ENCODE measurements around the gene ZFYVE21.

Gene ZFYVE21

DNA sequence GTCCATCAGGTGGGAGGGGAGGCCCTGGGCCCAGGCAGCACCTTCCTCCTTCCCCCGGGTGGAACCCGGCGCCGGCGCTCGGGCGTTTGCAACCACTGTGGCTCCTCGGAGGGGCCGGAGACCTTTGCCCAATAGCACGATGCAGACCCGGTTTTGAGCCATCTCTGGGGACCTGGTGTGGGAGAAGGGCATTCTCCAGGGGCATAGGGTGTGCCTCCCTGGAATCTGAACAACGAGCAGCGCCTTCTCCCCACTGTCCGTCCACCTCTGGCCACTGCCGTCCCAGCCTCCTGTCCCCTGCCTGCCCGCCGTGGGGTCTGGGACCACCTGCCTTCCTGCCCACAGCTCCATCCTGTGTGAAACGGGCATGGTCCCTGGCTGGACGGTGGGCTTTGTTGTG, 12.5 kb downstream of the ZFYVE21 start:
- no peak overlapping the region for H3K4me3 Mint-ChIP-seq
- no peak for ATAC-seq (replicated peaks)
- peaks cover 8% of the 10 kb centered on the region for H3K36me3 Mint-ChIP-seq (ENCODE audit: insufficient read depth)
- H3K4me1 Mint-ChIP-seq (ENCODE audit: low read depth in 2 of 2) = peaks cover 0 to 1% of the 10 kb centered on the region in 2 donors
- no peak for DNase-seq
- no peaks in the 10 kb centered on the region for H3K27me3 Mint-ChIP-seq
- H3K9me3 Mint-ChIP-seq = no peaks in the 10 kb centered on the region
- H3K27ac Mint-ChIP-seq = no peak overlapping the region

DNA sequence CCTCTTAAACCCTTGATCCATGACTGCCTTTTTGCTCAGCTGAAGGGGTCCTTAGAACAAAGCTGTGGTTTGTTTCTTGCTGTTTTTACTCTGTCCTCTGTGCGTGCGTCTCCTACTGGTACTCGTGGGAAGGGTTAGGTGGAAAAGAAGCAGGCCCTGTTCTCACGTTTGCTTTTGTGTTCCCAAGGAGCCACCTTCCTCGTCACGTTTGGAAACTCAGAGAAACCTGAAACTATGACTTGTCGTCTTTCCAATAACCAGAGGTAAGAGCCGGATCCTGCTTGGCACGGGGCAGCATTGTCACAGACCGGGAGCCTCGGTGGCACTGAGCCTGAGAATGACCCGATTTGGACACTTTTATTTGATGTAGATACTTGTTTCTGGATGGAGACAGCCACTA, 13.1 kb downstream of the ZFYVE21 start:
- H3K27me3 Mint-ChIP-seq = no peaks in the 10 kb centered on the region
- no peak overlapping the region for H3K27ac Mint-ChIP-seq
- H3K36me3 Mint-ChIP-seq (ENCODE audit: insufficient read depth) = peaks cover 8% of the 10 kb centered on the region
- H3K4me1 Mint-ChIP-seq (ENCODE audit: low read depth in 2 of 2) = peaks cover 0 to 1% of the 10 kb centered on the region in 2 donors
- no peaks in the 10 kb centered on the region for H3K9me3 Mint-ChIP-seq
- ATAC-seq (replicated peaks) (no peak), DNase-seq (no peak)
- H3K4me3 Mint-ChIP-seq = no peak overlapping the region

DNA sequence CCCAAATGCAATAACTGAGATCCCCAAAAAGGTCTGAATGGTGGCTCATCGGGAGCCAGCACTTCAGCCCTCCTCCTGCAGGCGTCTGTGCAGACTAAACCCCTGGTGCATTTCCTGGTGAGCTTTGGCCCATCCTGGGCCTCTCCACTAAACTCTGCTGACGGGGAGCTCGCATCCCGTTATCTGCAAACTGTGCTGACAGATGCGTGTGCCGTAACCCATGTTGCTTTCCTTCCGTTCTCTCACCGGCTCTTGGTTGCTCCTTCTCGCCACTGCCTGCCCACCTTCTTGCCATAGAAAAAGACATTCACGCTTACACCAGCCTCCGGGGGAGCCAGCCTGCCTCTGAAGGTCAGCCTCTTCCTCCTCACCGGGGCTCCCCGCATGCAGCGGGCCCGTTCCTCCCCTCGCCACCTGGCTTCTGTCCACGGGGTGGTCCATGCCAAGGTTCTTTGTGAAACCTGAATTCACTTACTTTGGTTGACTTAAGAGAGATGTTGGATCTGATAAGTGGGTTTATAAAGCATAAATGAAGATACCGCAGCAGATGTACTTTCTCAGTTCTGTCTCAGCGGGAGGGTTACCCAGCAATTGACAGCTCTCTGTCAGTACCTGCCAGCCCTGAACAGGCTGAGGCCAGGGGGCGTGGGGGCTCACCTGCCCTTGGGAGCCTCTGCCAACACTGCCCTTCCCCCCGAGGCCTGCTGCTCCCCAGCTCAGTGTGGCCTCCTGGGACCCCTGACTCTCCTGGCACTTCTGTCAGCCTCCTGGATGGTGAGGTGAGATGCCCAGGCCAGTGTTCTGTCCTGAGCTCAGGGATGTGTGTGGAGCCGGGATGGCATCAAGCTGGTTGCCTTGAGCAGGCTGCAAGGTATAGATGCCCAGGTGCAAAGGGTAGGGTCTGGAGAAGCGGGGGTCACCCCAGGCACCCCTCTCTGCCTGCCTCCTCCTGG, 14.2 kb downstream of the ZFYVE21 start:
- no peak overlapping the region for H3K4me3 Mint-ChIP-seq
- no peaks in the 10 kb centered on the region for H3K9me3 Mint-ChIP-seq

DNA sequence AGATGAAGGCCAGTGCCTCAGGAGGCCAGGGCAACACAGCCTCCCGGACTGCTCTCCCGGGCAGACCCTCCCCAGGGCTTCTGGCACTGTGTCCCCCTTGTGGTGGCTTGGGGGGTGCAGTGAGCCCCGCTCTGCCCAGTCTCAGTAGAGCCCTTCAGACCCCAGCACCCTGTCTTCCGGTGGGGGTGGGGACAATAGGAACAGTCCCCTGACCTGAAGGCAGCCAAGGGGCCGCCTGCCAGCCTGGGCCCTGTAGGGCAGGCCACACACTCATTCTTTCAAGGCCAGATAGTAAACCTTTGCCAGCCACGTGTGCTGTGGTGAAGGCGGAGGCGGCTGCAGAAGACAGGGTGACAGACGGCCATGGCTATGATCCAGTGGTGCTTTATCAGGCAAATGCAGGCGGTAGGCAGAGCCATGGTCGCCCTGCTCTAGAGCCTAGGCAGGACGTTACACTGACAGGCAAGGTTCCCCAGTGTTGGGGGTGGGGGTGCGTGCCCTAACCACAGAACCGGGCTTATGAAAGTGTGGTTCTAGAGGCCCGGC, 15.0 kb downstream of the ZFYVE21 start:
- ATAC-seq (replicated peaks) = no peak
- Mint-ChIP-seq H3K27ac (peak overlapping the region in 1 of 2 donors; percentile 76), H3K4me3 (no peak overlapping the region), H3K27me3 (no peaks in the 10 kb centered on the region), H3K9me3 (no peaks in the 10 kb centered on the region), H3K4me1 (ENCODE audit: low read depth in 2 of 2) (peaks cover 0 to 1% of the 10 kb centered on the region in 2 donors), H3K36me3 (ENCODE audit: insufficient read depth) (peaks cover 11% of the 10 kb centered on the region)
- DNase-seq = no peak

More for the DNA sequence above, 14.2 kb downstream of the ZFYVE21 start:
- DNase-seq = no peak
- Mint-ChIP-seq H3K27me3 (no peaks in the 10 kb centered on the region), H3K4me1 (ENCODE audit: low read depth in 2 of 2) (peaks cover 0 to 1% of the 10 kb centered on the region in 2 donors), H3K27ac (no peak overlapping the region), H3K36me3 (ENCODE audit: insufficient read depth) (peaks cover 11% of the 10 kb centered on the region)
- no peak for ATAC-seq (replicated peaks)

DNA sequence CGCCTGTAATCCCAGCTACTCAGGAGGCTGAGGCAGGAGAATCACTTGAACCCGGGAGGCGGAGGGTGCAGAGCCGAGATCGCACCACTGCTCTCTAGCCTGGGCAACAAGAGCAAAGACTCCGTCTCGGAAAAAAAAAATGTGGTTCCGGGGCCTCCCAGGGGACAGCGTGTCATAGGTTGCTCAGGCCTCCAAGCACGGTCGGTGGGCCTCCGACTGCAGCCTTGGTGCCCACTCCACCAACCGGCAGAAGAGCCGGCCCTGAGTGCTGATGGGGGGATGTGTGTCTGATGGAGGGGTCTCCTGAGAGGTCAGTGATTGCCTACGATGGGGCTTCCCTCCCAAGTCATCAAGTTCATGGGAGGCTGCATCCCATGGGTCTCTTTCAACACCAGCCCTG, 15.9 kb downstream of the ZFYVE21 start:
- H3K9me3 Mint-ChIP-seq = no peaks in the 10 kb centered on the region
- H3K36me3 Mint-ChIP-seq (ENCODE audit: insufficient read depth) = peaks cover 11% of the 10 kb centered on the region
- ATAC-seq (replicated peaks) (no peak), DNase-seq (no peak)
- peaks cover 0 to 1% of the 10 kb centered on the region in 2 donors for H3K4me1 Mint-ChIP-seq (ENCODE audit: low read depth in 2 of 2)
- H3K27ac Mint-ChIP-seq = peak overlapping the region in 1 of 2 donors; percentile 65
- no peak overlapping the region for H3K4me3 Mint-ChIP-seq
- no peaks in the 10 kb centered on the region for H3K27me3 Mint-ChIP-seq

DNA sequence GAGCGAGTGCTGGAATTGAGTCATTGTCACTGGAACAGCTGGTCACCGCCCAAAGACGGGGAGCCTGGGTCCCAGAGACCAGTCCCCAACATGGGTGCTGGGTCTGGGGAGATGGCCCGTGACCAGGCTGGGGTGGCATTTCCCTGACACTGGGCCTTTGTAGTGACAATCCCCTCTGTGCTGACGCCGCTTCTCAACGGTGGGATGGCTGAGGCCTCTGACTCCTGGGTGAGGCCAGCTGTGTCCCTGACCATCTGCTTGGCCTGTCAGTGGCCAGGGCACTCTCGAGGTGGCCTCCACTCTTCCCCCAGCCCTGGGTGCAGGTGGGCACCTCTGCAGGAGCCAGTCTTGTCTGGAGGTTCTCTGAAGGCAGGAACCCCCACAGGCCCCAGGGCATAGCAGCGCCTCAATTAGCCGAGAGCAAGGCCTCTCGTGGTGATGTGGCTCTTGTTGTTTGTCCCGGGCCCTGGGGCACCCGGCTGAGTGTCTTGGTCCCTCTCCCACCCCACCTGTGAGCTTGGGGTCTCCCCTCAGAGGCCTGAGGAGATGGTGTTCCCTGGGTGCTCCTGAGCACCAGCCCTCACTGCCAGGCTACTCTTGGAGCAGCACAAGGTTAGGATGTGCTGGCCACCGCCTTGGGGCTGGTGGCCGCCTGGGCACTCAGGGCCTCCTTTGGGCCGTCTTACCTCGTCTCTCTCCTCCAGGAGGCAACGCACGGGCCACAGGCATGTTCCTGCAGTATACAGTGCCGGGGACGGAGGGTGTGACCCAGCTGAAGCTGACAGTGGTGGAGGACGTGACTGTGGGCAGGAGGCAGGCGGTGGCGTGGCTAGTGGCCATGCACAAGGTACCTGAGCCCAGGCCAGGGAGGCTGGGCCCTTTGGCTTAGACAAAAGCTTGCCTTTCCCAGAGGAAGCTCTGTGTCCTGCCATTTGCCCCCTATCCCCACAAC, 16.6 kb downstream of the ZFYVE21 start:
- no peak overlapping the region for H3K4me3 Mint-ChIP-seq
- no peaks in the 10 kb centered on the region for H3K27me3 Mint-ChIP-seq
- H3K36me3 Mint-ChIP-seq (ENCODE audit: insufficient read depth) = peaks cover 11% of the 10 kb centered on the region
- DNase-seq (no peak), ATAC-seq (replicated peaks) (no peak)
- H3K9me3 Mint-ChIP-seq = no peaks in the 10 kb centered on the region
- H3K27ac Mint-ChIP-seq = peak overlapping the region in 1 of 2 donors; percentile 65
- H3K4me1 Mint-ChIP-seq (ENCODE audit: low read depth in 2 of 2) = no peaks in the 10 kb centered on the region

DNA sequence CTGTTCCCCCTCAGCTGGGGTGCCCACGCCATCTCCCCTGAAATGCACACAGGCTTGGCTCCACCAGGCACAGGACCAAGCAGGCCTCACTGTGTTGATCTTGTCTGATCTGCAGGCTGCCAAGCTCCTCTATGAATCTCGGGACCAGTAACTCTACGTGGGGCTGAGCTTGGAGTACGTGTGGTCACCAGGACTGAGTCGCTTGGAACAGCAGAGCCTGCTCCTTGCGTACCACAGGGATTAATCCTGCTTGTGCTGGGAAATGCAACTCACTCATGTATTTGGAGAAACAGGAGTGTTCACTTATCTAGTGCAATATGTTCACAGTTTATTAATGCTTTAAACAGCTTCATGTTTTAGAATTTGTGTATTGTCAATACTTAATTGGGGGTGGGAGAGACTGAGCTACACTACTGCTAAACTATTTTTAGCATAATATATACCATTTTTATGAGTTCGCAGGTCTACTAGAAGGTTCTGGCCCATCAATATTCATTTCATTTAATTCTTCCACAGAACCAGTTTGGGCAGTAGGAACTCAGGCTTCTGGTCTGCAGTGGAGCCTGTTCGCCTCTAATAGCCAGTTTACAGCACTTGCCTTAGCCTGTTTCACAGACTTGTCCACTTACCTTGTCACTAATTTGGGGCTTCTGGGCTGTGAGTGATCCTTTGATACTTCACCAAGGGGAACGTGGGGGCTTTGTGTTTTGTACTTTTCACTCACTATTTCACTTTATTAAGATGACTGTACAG, 17.4 kb downstream of the ZFYVE21 start:
- Mint-ChIP-seq H3K27ac (peak overlapping the region in 1 of 2 donors; percentile 65), H3K36me3 (ENCODE audit: insufficient read depth) (peaks cover 11% of the 10 kb centered on the region)
- no peak for ATAC-seq (replicated peaks)

DNA sequence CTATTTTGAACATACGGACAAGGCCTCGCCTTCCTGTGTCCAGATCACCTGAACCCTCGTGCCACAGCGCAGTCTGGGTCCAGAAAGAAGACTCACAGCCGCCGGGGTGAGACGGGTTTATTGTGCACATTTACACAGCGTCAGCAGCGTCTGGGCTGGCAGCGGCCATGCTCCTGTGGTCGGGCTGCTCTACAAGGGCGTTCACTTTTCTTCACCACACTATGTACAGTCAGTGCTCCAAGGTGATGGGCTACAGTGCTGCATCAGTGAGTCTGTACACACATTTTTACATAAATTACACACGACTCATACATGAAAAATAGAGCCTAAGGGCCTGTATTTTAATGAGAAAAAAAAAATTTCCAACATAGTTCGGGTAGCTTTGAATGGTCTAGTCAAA, 18.0 kb downstream of the ZFYVE21 start:
- H3K4me3 Mint-ChIP-seq = no peak overlapping the region
- ATAC-seq (replicated peaks) (no peak), DNase-seq (no peak)
- no peaks in the 10 kb centered on the region for H3K9me3 Mint-ChIP-seq
- no peaks in the 10 kb centered on the region for H3K27me3 Mint-ChIP-seq
- peaks cover 12% of the 10 kb centered on the region for H3K36me3 Mint-ChIP-seq (ENCODE audit: insufficient read depth)
- H3K4me1 Mint-ChIP-seq (ENCODE audit: low read depth in 2 of 2) = no peaks in the 10 kb centered on the region
- H3K27ac Mint-ChIP-seq = no peak overlapping the region

More for the DNA sequence above, 17.4 kb downstream of the ZFYVE21 start:
- no peaks in the 10 kb centered on the region for H3K27me3 Mint-ChIP-seq
- no peak for DNase-seq
- no peaks in the 10 kb centered on the region for H3K9me3 Mint-ChIP-seq
- no peak overlapping the region for H3K4me3 Mint-ChIP-seq
- H3K4me1 Mint-ChIP-seq (ENCODE audit: low read depth in 2 of 2) = no peaks in the 10 kb centered on the region

DNA sequence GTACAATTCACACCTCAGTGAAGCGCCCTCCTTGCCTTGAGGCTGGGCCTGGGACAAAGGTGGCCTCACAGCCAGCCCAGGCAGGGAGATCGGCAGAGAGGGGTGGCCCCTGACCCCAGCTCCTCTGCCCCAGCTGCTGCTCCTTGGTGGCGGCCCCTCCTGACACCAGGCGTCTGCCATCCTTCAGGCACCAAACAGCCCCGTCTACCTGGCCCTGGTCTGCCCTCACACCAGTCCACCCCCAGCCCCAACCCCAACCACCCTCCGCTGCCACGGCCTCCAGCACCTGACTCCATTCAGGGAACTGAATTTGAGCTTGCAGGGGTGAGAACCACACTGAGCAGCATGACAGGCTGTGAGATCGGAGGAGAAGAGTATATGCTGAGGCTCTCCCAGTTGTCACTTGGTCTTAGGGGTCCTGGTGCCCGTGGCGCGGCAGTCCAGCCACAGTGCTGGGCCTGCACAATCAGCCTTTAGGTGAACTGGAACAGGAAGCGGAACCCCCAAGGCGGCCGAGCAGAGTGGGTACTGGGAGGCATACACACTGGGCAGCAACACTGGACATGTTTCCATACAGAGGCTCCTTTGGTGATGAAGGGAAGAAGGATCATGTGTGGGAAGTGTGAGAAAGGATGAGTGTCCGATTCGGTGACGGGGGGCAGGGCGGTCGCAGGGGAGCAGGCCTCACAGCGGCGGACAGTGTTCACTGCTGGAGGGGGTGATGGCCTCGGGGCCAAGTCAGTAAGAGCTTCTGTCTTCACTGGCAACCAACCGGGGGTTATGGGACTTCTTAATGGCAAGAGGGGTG, 18.7 kb downstream of the ZFYVE21 start:
- ATAC-seq (replicated peaks) (no peak), DNase-seq (no peak)
- Mint-ChIP-seq H3K27ac (peak overlapping the region in 1 of 2 donors; percentile 46), H3K4me1 (ENCODE audit: low read depth in 2 of 2) (no peaks in the 10 kb centered on the region), H3K36me3 (ENCODE audit: insufficient read depth) (peaks cover 17% of the 10 kb centered on the region), H3K27me3 (no peaks in the 10 kb centered on the region), H3K4me3 (no peak overlapping the region), H3K9me3 (no peaks in the 10 kb centered on the region)

DNA sequence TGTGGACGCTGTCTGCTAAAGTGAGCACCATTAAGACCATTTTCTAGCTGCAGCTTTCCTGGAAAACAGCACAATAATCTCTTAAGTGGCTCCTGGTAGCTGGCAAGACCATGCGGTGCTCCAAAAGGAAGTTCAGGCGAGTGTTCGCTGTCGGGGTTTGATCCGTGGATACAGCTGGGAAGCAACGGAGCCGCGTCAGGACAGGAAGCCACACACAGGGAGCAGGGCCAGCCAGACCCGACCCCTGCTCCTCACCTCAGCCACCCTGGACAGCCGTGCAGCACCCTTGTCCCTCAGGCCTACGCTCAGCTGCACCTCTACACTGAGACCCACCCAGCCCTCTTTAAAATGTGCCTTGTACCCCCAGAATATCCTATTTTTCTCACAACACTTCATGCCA, 19.4 kb downstream of the ZFYVE21 start:
- no peaks in the 10 kb centered on the region for H3K27me3 Mint-ChIP-seq
- ATAC-seq (replicated peaks) (no peak), DNase-seq (no peak)

DNA sequence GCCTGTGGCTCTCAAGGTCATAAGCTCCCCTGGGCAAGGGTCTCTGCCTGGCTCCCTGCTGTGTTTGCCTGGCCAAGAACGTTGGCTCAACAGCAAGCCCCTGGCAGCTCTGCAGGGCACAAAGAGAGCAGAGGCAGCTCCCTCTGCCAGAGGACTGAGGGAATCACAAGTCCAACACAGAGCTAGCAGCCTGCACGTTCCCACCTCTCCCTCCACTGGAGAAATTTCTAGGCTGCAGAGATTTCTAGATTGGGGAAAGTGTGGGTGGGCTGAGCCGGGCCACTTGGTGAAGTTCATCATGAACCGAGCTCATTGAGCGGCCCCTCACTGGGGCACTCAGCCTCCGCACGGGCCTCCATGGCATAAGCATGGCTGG, 19.8 kb downstream of the ZFYVE21 start:
- DNase-seq = no peak

More for the DNA sequence above, 19.4 kb downstream of the ZFYVE21 start:
- Mint-ChIP-seq H3K27ac (peak overlapping the region in 1 of 2 donors; percentile 46), H3K36me3 (ENCODE audit: insufficient read depth) (peaks cover 17% of the 10 kb centered on the region), H3K9me3 (no peaks in the 10 kb centered on the region), H3K4me3 (no peak overlapping the region), H3K4me1 (ENCODE audit: low read depth in 2 of 2) (no peaks in the 10 kb centered on the region)

More for the DNA sequence above, 19.8 kb downstream of the ZFYVE21 start:
- Mint-ChIP-seq H3K27me3 (no peaks in the 10 kb centered on the region), H3K4me3 (no peak overlapping the region), H3K9me3 (no peaks in the 10 kb centered on the region), H3K27ac (peak overlapping the region; percentile 44 to 46), H3K4me1 (ENCODE audit: low read depth in 2 of 2) (no peaks in the 10 kb centered on the region), H3K36me3 (ENCODE audit: insufficient read depth) (peaks cover 17% of the 10 kb centered on the region)
- no peak for ATAC-seq (replicated peaks)

Data from effector memory CD8-positive, alpha-beta T cell (primary cell).